LHCN-M2 (cell line): ENCODE results near the gene TMEM242. TPM values are rescaled to one million over a fixed set of nuclear protein-coding genes. Genes with fewer than 3 reads are reported as not detected.
"Not testable (repeated sequence)": the region's sequence is repeated elsewhere in the genome, so short reads cannot be mapped to it uniquely, and the experiment has no call there.

Experiments used
- DNase-seq: peaks from one replicate; pipeline ENCODE4 v3.0.0-alpha.2; 2012; ENCODE audit warnings: low read depth
- total RNA-seq: library from RNA; depleted of rRNA; stranded (reverse); fragments of >200 nt; gene quantifications from 2 replicates; pipeline ENCODE4 v1.2.3, GENCODE V29; 2014

TMEM242 gene
- total RNA-seq, 1 experiment from 2014 or later, result 5.5 TPM

DNA sequence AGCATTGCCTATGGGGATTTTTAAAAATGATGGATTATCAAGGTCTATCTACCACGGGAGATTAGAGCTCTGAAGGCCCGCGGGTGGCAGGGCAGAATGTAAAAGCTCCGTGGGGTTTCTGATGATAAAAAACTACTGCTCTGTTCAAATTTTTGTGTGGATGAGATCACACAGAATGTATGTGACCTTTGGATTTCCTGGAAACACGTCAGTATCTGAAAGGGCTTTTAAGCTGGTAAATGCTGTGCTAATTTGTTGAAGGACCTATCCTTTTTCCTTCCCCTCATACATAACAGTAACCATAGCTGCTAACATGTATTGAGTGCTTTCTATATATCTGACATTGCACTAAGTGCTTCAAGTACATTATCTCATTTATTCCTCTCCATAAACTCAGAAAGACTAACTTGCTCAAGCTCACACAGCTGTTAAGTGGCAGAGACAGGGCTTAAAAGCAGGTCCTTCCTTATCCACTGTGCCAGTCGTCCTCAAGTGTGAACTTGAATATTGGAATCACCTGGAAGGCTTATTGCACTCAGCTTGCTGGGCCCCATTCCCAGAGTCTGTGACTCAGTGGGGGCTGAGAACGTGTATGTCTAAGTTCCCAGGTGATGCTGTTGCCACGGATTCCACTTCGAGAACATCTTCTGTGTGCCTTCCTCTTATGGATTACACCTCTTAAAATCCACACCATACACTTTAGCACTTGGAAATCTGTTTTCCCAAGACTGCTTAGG, 1.9 kb upstream of the TMEM242 start:
- no peak for DNase-seq

DNA sequence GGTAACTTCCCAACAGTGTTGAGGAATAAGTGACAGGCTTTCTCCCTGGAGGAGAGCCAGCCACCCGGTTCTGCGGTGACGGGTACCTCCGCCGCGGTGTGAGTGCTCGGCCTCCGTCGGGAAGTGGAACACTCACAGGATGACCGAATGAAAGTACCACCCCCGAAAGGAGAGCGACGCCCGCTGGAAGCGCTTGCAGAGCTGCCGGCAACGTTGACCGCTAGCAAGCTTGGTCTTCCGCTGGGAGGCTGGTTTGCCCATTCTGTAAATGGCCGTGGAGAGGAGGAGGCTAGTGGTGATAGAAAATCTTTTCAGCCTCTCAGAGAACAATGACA, 614 bp upstream of the TMEM242 start:
- DNase-seq, result peak; percentile 82

DNA sequence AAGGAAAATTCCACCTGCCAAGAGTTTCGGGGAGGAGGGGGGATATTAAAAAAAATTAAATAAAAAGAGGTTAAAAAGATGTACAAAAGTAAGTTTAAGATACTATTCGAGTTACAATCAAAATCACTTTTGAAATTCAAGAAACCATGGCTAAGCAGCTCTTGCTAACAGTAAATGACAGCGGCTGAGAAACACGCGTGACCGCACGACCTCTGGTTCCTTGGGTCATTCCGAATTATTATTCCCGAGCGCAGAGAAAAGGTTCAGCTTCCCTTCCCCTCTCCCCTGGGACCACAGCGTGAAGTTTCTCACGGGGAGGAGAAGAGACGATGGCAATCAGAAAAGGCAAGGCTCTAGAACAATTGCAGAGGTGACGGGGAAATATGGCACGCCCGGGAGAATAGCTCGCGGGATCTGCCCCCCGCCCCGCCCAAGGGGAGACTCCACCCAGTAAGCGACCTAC, 496 bp downstream of the TMEM242 start:
- DNase-seq, result peak; percentile 83

DNA sequence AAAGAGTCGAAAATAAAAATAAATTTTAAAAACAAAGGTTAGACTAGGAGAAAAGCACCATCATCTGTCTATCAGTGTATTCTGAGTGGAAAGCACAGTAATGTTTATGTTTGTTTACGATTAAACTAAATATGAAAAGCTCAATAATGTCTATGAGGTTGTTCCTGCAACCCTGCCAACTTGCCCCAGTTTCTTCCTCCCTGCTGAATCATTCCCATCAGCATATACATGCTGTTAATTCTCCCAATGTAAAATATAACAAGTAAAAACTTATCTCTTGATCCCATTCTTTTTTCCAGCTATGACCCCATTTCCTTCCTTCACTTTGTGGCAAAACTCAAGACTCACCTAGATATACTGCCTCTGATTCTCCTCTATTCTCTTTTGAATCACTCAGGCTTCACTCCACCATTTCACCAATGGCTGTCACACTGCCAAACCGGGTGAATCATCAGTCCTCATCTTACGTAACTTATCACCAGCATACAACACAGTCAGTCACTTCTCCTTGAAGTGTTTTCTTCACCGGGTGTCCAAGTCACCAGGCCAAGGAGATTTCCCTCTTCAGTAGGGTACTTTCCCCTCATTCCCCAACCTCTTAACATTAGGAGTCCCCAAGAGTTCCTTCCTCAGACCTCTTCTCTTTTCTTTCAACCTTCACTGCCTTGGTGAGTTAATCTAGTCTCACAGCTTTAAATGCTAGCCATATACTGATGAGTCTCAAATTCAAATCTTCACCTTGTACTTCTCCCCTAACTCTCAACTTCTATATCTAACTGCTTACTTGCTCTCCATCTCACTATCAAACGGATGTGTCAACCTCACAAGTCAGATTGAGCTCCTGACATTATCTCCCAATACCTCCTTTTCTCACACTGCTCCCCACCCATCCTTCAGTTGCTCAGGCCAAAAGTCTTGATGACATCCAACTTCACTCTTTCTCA, 6.2 kb downstream of the TMEM242 start:
- peak; percentile 81 for DNase-seq

DNA sequence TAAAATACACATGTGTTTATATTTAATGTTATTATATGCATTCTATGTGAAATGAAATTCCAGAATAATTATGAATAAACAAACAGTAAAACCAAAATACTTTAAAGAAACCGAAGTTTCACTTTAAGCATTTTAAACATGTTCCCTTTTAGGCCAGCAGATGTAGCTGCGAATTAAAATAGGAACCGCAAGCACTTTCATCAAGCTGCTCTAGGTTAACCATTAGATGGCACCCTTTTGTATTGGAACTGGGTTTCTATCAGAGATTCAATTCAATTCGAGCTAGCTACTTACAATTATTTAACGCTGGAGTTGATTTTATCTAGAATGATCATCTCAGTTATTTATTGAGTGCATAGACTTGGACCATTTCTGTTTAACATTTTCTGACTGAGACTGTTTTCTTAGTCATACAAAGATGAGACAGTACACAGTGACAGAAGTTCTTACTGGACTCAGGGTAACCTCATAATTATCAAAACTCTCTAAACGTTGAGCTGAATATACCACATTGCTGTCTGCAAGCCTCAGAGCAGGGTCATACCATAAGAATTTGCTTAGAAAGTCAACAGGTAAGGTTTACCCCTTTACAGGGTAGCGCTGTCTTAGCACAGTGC, 8.5 kb downstream of the TMEM242 start:
- DNase-seq, result peak; percentile 72

DNA sequence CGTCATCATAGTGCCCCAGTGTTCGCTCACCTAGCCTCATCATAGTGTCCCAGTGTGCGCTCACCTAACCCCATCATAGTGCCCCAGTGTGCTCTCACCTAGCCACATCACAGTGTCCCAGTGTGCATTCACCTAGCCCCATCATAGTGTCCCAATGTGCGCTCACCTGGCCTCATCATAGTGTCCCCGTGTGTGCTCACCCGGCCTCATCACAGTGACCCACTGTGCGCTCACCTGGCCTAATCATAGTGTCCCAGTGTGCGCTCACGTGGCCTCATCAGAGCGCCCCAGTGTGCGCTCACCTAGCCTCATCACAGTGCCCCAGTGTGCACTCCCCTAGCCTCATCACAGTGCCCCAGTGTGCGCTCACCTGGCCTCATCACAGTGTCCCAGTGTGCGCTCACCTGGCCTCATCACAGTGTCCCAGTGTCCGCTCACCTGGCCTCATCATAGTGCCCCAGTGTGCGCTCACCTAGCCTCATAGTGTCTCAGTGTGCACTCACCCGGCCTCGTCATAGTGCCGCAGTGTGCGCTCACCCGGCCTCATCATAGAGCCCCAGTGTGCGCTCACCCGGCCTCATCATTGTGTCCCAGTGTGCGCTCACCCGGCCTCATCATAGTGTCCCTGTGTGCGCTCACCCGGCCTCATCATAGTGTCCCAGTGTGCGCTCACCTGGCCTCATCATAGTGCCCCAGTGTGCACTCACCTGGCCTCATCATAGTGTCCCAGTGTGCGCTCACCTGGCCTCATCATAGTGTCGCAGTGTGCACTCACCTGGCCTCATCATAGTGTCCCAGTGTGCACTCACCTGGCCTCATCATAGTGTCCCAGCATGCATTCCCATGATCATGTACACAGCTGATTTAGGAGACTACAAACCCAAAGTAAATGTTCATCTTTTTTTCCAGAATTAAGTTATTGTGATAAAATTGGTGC, 9.5 kb downstream of the TMEM242 start:
- DNase-seq, result no peak

DNA sequence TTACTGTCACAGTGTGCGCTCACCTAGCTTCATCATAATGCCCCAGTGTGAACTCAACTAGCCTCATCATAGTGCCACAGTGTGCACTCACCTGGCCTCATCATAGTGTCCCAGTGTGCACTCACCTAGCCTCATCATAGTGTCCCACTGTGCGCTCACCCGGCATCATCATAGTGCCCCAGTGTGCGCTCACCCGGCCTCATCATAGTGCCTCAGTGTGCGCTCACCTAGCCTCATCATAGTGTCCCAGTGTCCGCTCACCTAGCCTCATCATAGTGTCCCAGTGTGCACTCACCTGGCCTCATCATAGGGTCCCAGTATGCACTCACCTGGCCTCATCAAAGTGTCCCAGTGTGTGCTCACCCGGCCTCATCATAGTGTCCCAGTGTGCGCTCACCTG, 10.6 kb downstream of the TMEM242 start:
- DNase-seq, result no peak

DNA sequence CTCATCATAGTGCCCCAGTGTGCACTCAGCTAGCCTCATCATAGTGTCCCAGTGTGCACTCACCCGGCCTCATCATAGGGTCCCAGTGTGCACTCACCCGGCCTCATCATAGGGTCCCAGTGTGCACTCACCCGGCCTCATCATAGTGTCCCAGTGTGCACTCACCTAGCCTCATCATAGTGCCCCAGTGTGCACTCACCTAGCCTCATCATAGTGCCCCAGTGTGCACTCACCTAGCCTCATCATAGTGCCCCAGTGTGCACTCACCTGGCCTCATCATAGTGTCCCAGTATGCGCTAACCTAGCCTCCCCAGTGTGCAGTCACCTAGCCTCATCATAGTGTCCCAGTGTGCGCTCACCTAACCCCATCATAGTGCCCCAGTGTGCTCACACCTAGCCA, 12.6 kb downstream of the TMEM242 start:
- not testable (repeated sequence) for DNase-seq

DNA sequence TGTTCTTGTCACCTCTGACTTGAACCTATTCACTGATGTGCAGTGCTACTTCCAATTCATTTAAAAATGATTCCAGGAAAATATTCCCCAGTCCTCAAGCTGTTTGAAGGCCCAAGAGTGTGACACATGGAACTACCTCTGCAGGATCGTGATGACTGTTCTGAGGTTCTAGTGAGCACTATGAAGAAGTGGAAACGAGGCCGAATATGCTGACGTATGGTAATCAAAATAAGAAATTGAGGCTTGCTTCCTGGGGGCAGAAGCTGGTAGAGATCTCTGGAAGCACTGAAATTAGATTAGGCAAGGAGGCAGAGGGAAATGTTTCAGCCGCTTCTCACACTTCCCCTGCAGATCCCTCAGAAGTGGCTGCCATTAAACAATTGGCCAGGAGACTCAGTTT, 15.7 kb downstream of the TMEM242 start:
- no peak for DNase-seq

DNA sequence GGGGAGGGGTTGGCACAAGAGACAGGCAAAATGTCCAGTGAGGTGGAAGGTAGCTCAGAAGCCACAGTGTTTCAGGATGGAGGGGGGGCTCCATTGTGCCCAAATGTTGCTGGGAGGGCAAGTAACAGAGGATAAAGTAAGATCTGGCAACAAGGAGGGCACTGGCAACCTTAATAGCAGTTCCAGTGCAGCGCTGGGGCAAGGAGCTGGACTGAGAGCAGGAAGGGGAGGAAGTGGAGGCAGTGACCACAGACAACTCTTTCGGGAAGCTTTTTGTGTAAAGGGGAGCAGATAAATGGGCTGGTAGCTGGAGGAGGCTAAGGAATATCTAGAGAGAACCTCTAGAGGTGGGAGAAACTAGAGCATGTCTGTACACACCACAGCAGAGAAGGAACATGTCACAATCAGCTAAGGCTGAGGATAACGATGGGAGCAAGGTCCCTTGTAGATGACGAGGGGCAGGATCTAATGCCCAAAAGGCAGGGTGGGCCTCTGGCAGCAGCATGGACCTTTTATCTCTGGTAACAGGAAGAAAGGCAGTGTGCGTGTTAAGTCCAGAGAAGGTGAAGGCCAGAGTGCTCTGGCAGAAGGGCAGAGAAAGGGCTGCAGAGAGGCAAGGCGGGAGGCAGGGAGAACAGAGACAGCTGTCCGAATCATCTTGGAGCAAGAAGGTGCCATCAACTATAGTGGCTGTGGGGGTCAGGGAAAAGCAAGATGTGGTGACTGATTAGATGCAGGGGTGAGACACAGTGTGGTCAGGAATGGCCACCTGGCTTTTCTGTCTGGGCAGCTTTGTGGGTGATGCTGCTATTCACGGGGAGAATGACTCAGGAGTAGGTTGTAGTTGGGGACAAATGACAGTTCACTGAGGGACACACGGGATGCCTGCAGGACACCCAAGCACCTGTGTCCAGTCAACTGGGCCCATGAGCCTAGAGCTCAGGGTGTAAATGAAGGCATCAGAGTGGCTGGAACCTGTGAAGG, 17.4 kb downstream of the TMEM242 start:
- DNase-seq, result no peak

DNA sequence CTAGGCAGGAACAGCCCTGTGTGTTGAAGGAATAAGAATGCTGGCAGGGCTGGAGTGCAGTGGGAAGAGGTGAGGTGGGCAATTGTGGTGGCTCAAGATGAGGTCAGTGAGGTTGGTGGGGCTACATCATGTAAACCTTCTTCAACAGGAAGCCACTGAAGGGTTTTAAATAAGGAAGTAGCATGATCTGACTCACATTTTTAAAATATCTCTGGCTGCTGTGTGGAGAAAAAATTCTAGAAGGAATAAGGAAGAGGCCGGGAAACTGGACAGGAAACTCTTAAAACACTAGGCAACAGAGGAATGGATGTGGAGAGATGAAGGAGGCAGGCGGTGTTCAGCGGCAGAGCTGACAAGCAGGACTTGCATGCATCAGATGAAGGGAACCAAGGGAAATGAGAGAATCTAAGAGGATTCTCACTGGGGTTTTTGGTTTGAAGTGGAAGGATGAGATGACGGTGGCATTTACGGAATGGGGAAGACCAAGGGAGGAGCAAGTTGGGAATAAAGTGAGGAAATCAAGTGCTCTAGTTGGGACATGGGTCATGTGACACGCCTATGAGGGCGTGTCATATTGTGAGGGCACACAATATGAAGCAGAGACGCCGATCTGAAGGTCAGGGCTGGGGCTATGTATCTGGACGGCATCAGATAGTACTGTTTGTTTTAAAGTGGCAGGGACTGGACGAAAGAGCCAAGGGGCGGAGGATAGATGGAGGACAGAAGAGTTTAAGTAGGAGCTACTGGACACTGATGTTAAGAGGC, 18.2 kb downstream of the TMEM242 start:
- DNase-seq, result no peak

DNA sequence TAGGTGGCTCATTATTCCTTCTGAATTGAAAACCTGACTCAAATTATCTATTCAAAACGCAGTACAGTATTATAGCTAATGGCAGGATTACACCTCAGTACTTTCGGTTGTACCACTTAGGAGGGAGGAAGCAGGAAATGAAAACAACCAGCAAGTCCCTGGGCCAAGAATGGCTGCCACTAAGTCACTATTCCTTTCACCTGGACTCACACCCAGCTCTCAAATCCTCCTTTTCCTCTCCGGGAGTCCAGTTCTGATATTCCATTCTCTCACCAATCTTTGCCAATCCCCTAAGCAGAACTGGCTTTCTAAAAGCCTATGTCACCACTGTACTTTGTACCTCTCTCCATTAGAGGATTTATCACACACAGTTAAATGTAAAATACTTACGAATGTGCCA, 20.6 kb downstream of the TMEM242 start:
- DNase-seq, result no peak

DNA sequence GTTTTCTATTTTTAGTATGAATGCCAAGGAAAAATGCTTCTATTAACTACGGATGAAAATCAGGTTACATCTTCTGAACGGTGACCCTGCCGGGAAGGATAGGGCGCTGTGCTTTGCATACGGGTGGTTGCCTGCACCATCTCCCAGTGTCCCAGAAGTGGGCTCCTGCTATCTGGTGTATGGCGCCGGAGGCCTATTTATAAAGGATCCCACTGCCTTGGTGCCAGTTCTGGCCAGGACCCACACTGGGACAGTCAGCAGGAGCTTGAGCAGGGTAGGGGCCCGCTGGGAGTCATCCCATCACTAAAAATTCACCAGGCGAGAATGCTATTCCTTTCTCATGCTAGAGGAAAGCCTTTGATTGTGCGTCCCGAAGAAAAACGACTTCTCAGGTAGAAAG, 22.9 kb downstream of the TMEM242 start:
- DNase-seq, result no peak

DNA sequence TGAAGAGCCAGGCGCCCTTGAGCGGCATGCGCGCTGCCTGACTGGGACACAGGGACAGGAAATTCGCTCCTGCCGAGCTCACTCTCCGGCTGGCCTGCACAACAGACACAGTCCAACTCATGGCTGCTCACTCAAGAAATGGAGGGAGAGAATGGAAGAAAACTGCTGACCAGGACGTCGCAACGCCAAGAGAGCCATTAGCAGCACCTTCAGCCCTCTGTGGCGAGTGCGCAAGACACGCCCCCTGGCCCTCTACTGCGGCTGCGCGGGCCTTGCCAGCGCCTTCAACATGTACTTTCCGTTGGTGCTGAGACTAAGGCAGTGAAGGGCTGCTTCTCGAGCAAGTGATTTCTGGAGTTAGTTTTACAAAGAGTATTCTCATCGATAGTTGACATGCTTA, 23.3 kb downstream of the TMEM242 start:
- no peak for DNase-seq

DNA sequence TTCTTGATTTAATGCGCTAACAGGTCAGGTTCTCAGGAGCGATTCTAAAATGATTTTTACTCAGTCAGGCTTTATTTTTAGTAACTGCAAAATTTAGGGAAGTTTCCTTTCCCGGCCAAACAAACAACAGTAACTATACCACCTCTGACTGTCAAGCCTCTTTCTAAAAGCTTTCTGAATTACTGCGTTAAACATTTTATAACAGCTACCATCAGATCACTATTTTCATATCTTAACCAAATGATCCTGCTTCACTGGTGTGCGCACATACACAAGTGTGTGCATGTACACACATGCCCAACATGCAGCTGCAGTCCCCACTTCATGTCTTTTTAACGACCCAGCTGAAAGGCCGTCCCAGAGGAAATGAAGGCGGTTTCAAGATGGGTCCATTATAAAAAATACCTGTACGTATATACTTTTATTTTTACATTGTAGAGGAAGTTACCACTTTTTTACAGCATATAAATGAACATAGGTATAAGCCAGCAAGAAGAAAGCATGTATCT, 25.0 kb downstream of the TMEM242 start:
- no peak for DNase-seq

DNA sequence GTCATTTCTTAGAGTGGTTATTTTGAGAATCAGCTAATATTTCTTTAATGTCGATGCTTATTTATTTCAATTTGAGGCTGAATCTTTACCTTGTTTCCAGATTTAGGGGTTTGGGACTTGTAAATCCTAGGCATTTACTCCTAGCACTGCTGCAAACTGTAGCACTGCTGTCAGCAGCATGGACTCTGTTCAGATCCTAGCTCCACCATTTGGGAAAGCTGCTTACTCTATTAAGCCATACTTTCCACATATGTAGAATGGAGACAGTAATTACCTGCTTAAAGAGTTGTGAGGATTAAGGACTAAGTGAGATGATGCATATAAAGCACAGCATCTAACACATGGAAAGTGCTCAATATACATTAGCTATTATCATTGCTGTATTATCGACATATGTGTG, 28.7 kb downstream of the TMEM242 start:
- DNase-seq, result no peak

DNA sequence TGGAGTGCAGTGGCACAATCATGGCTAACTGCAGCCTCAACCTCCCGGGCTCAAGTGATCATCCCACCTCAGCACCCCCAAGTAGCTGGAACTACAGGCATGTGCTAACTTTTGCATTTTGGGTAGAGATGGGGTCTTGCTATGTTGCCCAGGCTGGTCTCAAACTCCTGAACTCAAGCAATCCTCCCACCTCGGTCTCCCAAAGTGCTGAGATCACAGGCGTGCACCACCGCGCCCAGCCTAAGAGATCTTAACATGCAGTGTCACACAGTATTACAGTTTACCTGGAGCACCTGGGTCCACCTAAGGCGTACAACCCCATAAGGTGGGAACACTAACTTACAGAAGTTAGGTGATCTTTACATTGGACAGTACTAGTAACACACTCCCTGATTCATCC, 29.5 kb downstream of the TMEM242 start:
- no peak for DNase-seq

DNA sequence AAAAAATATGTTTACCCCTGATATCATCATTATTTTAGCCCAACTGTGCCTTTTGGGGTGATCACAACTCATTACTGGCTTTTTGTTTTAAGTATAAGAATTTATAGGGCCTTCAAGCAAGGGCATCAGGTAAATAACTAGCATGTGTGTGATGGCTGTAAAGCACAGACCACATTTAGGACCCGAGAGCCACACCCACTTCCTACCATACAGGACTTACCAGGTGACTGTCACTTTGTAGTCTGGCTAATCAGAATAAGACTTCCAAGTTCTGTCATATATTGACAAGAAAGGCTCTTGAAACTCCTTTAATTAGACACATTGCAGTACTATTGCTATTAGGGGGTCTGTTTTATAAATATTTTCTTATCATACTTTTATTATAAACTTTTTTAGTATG, 31.1 kb downstream of the TMEM242 start:
- DNase-seq, result no peak

DNA sequence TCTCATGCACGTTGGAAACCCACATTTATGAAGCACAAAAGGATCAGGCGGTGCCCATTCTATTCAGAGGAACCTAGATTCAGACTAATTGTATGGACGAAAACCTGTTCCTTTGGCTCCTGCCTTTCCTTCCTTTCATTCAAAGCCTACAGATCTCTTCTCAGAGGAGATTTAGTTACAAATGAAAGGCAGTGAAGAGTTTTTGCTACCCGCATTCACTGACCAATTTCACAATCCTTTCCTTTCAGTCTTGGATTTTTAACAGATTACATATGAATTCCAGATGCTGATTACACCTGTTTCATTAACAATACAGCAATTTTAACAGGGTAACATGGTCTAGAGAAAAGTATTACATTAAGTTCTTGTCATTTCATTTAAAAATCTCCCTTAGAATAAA, 32.0 kb downstream of the TMEM242 start:
- no peak for DNase-seq
